AG09309 (cell line): ENCODE measurements around the gene LRRFIP2.
"Not testable (repeated sequence)": the region's sequence is repeated elsewhere in the genome, so short reads cannot be mapped to it uniquely, and the experiment has no call there.

ENCODE experiments used
- DNase-seq: peaks from one replicate; pipeline ENCODE4 v3.0.0-alpha.2; 2010; ENCODE audit warnings: low read depth
- H3K4me3 ChIP-seq: 2 replicates; pipeline ENCODE4 v1.5.1; 2011; ENCODE audit warnings: mild to moderate bottlenecking, low read depth, low read length, moderate library complexity; ENCODE audit not compliant: control insufficient read depth
- CTCF ChIP-seq: IDR thresholded peaks from 2 replicates; pipeline ENCODE4 v1.5.1; 2011; ENCODE audit warnings: mild to moderate bottlenecking, low read depth, low read length, inconsistent platforms; ENCODE audit not compliant: insufficient read depth, control insufficient read depth; ENCODE audit errors: missing control alignments

Gene LRRFIP2

GRCh38 chr3:37126856-37127255, 47.5 kb downstream of the LRRFIP2 start:
- TF ChIP-seq CTCF = no peak
- DNase-seq = no peak
- H3K4me3 ChIP-seq = no peak overlapping the region

- TF ChIP-seq CTCF = no peak
- H3K4me3 ChIP-seq = no peak overlapping the region
- no peak for DNase-seq
Measured at GRCh38 chr3:37125195-37126073, 48.9 kb downstream of the LRRFIP2 start.

GRCh38 chr3:37124435-37124834, 49.9 kb downstream of the LRRFIP2 start:
- no peak for DNase-seq
- no peak overlapping the region for H3K4me3 ChIP-seq
- TF ChIP-seq CTCF = no peak

- no peak for TF ChIP-seq CTCF
- H3K4me3 ChIP-seq = no peak overlapping the region
- DNase-seq = no peak
Measured at GRCh38 chr3:37123292-37123691, 51.1 kb downstream of the LRRFIP2 start.

GRCh38 chr3:37122069-37122468, 52.3 kb downstream of the LRRFIP2 start:
- not testable (repeated sequence) for H3K4me3 ChIP-seq, DNase-seq

- no peak for DNase-seq
- TF ChIP-seq CTCF = no peak
- no peak overlapping the region for H3K4me3 ChIP-seq
Measured at GRCh38 chr3:37118163-37118562, 56.2 kb downstream of the LRRFIP2 start.

- no peak for DNase-seq
- no peak for TF ChIP-seq CTCF
- no peak overlapping the region for H3K4me3 ChIP-seq
Measured at GRCh38 chr3:37117548-37117947, 56.8 kb downstream of the LRRFIP2 start.
